Prostate gland (tissue), 2 donors: ENCODE measurements around the gene ETS2.

Experiments used
- CTCF ChIP-seq, 4 experiments: fragments of 200-600 bp in 2 of 4; fragments of 450-650 bp in 2 of 4; sonication (generic) in 2 of 4; IDR thresholded peaks; 1 replicate in 3 of 4; 2 replicates in 1 of 4; pipeline ENCODE4 v1.5.1; 2016 to 2019; ENCODE audit warnings: antibody characterized with exemption in 4 of 4, mild to moderate bottlenecking in 2 of 4, moderate library complexity in 2 of 4
- POLR2A ChIP-seq: fragments of 450-650 bp; IDR thresholded peaks from one replicate; pipeline ENCODE4 v1.6.1; 2016; ENCODE audit warnings: antibody characterized with exemption, mild to moderate bottlenecking
- POLR2AphosphoS5 ChIP-seq: sonication (generic); formaldehyde crosslinking; IDR thresholded peaks from one replicate; pipeline ENCODE4 v1.6.1; 2017; ENCODE audit warnings: antibody characterized with exemption

- TF ChIP-seq CTCF (IDR thresholded peaks at IDR 0.05) (no peak), POLR2AphosphoS5 (no peak), POLR2A (no peak)
These were observed 8.3 kb upstream of the ETS2 start for GRCh38 chr21:38797470-38797869.
